Lung (tissue), 12 donors: ENCODE results near the gene KIF25. TPM values are rescaled to one million over a fixed set of nuclear protein-coding genes. Genes with fewer than 3 reads are reported as not detected.

Experiments used
- ATAC-seq: fragments of 200-7000 bp; cut with Tn5 transposase; one replicate; pipeline ENCODE4 v1.9.1; 2020; ENCODE audit warnings: moderate number of reproducible peaks; ENCODE audit not compliant: insufficient read depth, low FRiP score
- DNase-seq, 3 donors: peaks; one replicate each; pipeline ENCODE4 v3.0.0-alpha.2; 2013 to 2017
- H3K27ac ChIP-seq, 2 donors: one replicate each; pipeline ENCODE4 v1.5.1; 2013; ENCODE audit warnings: mild to moderate bottlenecking in 2 of 2, moderate library complexity in 2 of 2, control low read depth in 1 of 2, inconsistent platforms in 1 of 2, low read depth in 1 of 2, low read length in 1 of 2
- H3K27me3 ChIP-seq, 3 donors: one replicate each; pipeline ENCODE4 v1.5.1; 2013; ENCODE audit warnings: low read length in 2 of 3; ENCODE audit not compliant: control insufficient read depth in 3 of 3, insufficient read depth in 3 of 3
- H3K36me3 ChIP-seq, 4 donors: one replicate each; pipeline ENCODE4 v1.5.1; 2013; ENCODE audit warnings: low read length in 4 of 4, mild to moderate bottlenecking in 1 of 4, moderate library complexity in 1 of 4; ENCODE audit not compliant: control insufficient read depth in 4 of 4, insufficient read depth in 4 of 4
- H3K4me1 ChIP-seq, 5 donors: one replicate each; pipeline ENCODE4 v1.5.1; 2013; ENCODE audit warnings: low read length in 5 of 5, mild to moderate bottlenecking in 2 of 5, moderate library complexity in 1 of 5; ENCODE audit not compliant: control insufficient read depth in 5 of 5, insufficient read depth in 5 of 5
- H3K4me3 ChIP-seq: one replicate; pipeline ENCODE4 v1.5.1; 2013; ENCODE audit warnings: mild to moderate bottlenecking, control low read depth, moderate library complexity
- H3K9ac ChIP-seq, 2 donors: one replicate each; pipeline ENCODE4 v1.5.1; 2013; ENCODE audit warnings: low read length in 2 of 2, control low read depth in 1 of 2; ENCODE audit not compliant: insufficient read depth in 1 of 2
- H3K9me3 ChIP-seq, 4 donors: one replicate each; pipeline ENCODE4 v1.5.1; 2013; ENCODE audit warnings: low read length in 3 of 4, mild to moderate bottlenecking in 1 of 4, moderate library complexity in 1 of 4; ENCODE audit not compliant: control insufficient read depth in 4 of 4, insufficient read depth in 3 of 4
- WGBS, 2 donors: extraction: QIAGEN DNeasy Blood & Tissue Kit; methylation state at CpG; one replicate each; pipeline ENCODE4 v1.1.7; 2013; 5-methylcytosine and 5-hydroxymethylcytosine counted together
- polyA plus RNA-seq, 2 donors: library from polyadenylated mRNA; stranded (reverse); fragments of 200-250 nt; gene quantifications; one replicate each; pipeline ENCODE4 v1.2.1, GENCODE V29; 2013
- total RNA-seq, 2 donors: library from RNA; depleted of rRNA in 1 of 2; stranded (reverse); fragments of >200 nt in 1 of 2; gene quantifications; one replicate each; pipeline ENCODE4 v1.2.1, GENCODE V29; 2014 to 2021
- TF ChIP-seq, protein P1 (sequence below): IDR thresholded peaks from 2 replicates; pipeline ENCODE4 v1.5.1; 2012; ENCODE audit warnings: mild to moderate bottlenecking; ENCODE audit errors: control extremely low read depth, extremely low read depth
- donor health status: control.
- donor health status: control.
- donor health status: Bipolar disorder and iron deficiency.
- donor health status: healthy.
- donor health status: DM: yes; HTN: yes; CAD: no.

The KIF25 gene
- total and polyA plus RNA-seq, 4 donors: 0.24 to 5.3 (median 0.53) TPM

DNA sequence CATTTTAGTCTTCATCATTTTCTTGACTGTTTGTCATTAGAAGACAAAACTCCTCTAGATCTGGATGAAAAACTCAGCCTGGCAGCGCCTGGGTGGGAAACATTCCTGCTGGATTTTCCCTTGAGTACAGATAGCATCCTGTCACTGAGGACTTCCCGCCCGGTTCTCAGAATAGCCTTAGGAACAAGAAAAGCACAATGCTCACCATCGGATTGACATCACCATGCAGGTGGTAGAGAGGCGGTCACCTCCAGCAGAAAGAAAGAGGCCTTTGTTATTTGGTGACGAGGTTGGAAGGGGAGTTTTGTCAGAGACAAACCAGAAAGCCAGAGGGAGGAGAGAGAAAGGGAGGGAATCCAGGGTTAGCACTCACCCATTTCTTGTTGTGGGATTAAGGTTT is 39.8 kb downstream of the KIF25 start:
- H3K27ac ChIP-seq: no peak overlapping the region

DNA sequence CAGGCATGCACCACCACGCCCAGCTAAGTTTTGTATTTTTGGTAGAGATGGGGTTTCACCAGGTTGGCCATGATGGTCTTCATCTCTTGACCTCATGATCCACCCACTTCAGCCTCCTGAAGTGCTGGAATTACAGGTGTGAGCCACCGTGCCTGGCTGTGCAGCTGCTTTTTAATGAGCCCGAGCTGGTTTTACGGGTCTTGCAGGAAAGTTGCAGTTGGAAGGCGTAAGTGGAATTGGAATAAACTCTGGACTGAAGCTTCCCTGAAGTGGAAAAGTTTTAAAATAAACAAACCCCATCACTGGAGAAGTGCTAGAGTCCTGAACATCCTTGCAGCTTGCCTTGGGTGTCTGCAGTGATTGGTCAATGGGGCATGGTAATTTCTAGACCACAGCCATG is 40.4 kb downstream of the KIF25 start:
- H3K9ac ChIP-seq: no peak overlapping the region
- TF ChIP-seq, protein P1, sequence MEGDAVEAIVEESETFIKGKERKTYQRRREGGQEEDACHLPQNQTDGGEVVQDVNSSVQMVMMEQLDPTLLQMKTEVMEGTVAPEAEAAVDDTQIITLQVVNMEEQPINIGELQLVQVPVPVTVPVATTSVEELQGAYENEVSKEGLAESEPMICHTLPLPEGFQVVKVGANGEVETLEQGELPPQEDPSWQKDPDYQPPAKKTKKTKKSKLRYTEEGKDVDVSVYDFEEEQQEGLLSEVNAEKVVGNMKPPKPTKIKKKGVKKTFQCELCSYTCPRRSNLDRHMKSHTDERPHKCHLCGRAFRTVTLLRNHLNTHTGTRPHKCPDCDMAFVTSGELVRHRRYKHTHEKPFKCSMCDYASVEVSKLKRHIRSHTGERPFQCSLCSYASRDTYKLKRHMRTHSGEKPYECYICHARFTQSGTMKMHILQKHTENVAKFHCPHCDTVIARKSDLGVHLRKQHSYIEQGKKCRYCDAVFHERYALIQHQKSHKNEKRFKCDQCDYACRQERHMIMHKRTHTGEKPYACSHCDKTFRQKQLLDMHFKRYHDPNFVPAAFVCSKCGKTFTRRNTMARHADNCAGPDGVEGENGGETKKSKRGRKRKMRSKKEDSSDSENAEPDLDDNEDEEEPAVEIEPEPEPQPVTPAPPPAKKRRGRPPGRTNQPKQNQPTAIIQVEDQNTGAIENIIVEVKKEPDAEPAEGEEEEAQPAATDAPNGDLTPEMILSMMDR: no peak
- no peaks in the 10 kb centered on the region for H3K27me3 ChIP-seq
- H3K36me3 ChIP-seq: peaks cover 0 to 39% (median 15%) of the 10 kb centered on the region in 4 donors
- WGBS, 2 donors: 80 to 87% methylated on average over 5 of the region's 5 CpGs
- H3K27ac ChIP-seq: peak overlapping the region in 1 of 2 donors; percentile 24
- DNase-seq (no peak), ATAC-seq (no peak)
- H3K9me3 ChIP-seq: peaks cover 0 to 21% (median 13%) of the 10 kb centered on the region in 4 donors
- peaks cover 0 to 15% (median 5%) of the 10 kb centered on the region in 5 donors for H3K4me1 ChIP-seq
- H3K4me3 ChIP-seq: no peak overlapping the region

More for the DNA sequence above, 39.8 kb downstream of the KIF25 start:
- DNase-seq (peak in 1 of 3 donors; percentile 27), ATAC-seq (no peak)
- Histone ChIP-seq H3K9me3 (peaks cover 0 to 19% (median 13%) of the 10 kb centered on the region in 4 donors), H3K36me3 (peaks cover 0 to 39% (median 15%) of the 10 kb centered on the region in 4 donors), H3K27me3 (no peaks in the 10 kb centered on the region), H3K9ac (no peak overlapping the region), H3K4me1 (peaks cover 0 to 21% (median 7%) of the 10 kb centered on the region in 5 donors), H3K4me3 (no peak overlapping the region)
- TF ChIP-seq, protein P1: no peak
- WGBS, 2 donors: 69 to 80% methylated on average over 6 of the region's 6 CpGs

DNA sequence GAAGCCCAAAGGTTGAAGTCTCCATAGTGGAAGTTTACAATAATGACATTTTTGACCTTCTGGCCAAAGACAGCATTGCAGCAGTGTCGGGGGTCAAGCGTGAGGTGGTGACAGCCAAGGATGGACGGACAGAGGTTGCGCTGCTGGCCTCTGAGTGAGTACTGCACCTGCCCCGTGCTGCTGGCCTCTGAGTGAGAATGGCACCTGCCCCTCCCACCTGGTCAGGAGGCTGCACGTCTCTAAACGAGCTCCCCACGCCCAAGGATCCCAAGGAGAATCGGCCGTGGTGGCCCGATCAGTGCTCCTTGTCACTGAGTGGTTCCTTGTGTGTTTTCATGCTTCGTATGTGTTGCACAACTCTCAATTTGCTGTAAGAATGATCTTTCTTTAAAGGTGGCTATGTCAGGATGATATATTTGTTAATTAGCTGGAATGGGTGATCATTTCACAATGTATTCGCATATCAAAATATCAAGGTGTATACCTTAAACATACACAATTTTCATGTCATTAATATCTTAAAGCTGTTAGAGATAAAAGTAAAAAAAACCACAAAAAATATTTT is 41.2 kb downstream of the KIF25 start:
- TF ChIP-seq, protein P1: no peak
- Histone ChIP-seq H3K27me3 (no peaks in the 10 kb centered on the region), H3K36me3 (peaks cover 0 to 39% (median 15%) of the 10 kb centered on the region in 4 donors), H3K9ac (no peak overlapping the region), H3K27ac (no peak overlapping the region), H3K9me3 (peaks cover 0 to 21% (median 13%) of the 10 kb centered on the region in 4 donors), H3K4me1 (peaks cover 0 to 13% (median 5%) of the 10 kb centered on the region in 5 donors), H3K4me3 (no peak overlapping the region)
- DNase-seq (no peak), ATAC-seq (no peak)
- WGBS, 2 donors: 92 to 94% methylated on average over 13 of the region's 13 CpGs
